T-helper 1 cell treated with Interleukin-12 subunit alpha and Interleukin-12 subunit beta and Interleukin-4 antibody, amounts not matched to agents 30 μg/mL and 1 μg/mL, for 36 hours (primary cell): ENCODE results near the gene DNAL1.

Source experiments
- H3K27ac Mint-ChIP-seq: one replicate; pipeline ENCODE4 v1.8.0; 2021; ENCODE audit warnings: mild to moderate bottlenecking, mixed read lengths
- H3K27me3 Mint-ChIP-seq: one replicate; pipeline ENCODE4 v1.8.0; 2021; ENCODE audit warnings: low read depth, mixed read lengths
- H3K36me3 Mint-ChIP-seq: one replicate; pipeline ENCODE4 v1.8.0; 2021; ENCODE audit warnings: low read depth, mixed read lengths
- H3K4me1 Mint-ChIP-seq: one replicate; pipeline ENCODE4 v1.8.0; 2021; ENCODE audit warnings: low read depth, mixed read lengths
- H3K4me3 Mint-ChIP-seq: one replicate; pipeline ENCODE4 v1.8.0; 2021; ENCODE audit warnings: mild to moderate bottlenecking, moderate library complexity, mixed read lengths
- H3K9me3 Mint-ChIP-seq: one replicate; pipeline ENCODE4 v1.8.0; 2021; ENCODE audit warnings: mixed read lengths

The DNAL1 gene

GRCh38 chr14:73644531-73645247 lies at the start of gene DNAL1:
Gene DNAL1, plus strand, starts transcription at chr14:73644986. Its CDS starts 54 bp downstream, at chr14:73645040.
- Mint-ChIP-seq H3K4me1 (peaks cover 12% of the 10 kb centered on the region), H3K4me3 (peak within 1 kb of the TSS; percentile 91), H3K27me3 (no peaks in the 10 kb centered on the region), H3K27ac (peak within 1 kb of the TSS; percentile 67), H3K36me3 (no peaks in the 10 kb centered on the region), H3K9me3 (no peaks in the 10 kb centered on the region)

- H3K4me3 Mint-ChIP-seq = no peak overlapping the region
These were observed 45.3 kb upstream of the DNAL1 start for GRCh38 chr14:73599499-73599898.

GRCh38 chr14:73602994-73603393 lies 41.8 kb upstream of the DNAL1 start:
- Mint-ChIP-seq H3K27ac (no peak overlapping the region), H3K9me3 (no peaks in the 10 kb centered on the region)

More at GRCh38 chr14:73599499-73599898, 45.3 kb upstream of the DNAL1 start:
- no peaks in the 10 kb centered on the region for H3K36me3 Mint-ChIP-seq
- no peak overlapping the region for H3K27ac Mint-ChIP-seq
- no peaks in the 10 kb centered on the region for H3K9me3 Mint-ChIP-seq
- H3K4me1 Mint-ChIP-seq = no peaks in the 10 kb centered on the region
- H3K27me3 Mint-ChIP-seq = peaks cover 7% of the 10 kb centered on the region

GRCh38 chr14:73606271-73606670 lies 38.5 kb upstream of the DNAL1 start:
- Mint-ChIP-seq H3K4me3 (no peak overlapping the region), H3K27me3 (no peaks in the 10 kb centered on the region), H3K4me1 (peaks cover 2% of the 10 kb centered on the region), H3K9me3 (peaks cover 3% of the 10 kb centered on the region), H3K27ac (no peak overlapping the region), H3K36me3 (no peaks in the 10 kb centered on the region)

More at GRCh38 chr14:73602994-73603393, 41.8 kb upstream of the DNAL1 start:
- H3K27me3 Mint-ChIP-seq = peaks cover 7% of the 10 kb centered on the region
- H3K4me1 Mint-ChIP-seq = peaks cover 2% of the 10 kb centered on the region
- H3K36me3 Mint-ChIP-seq = no peaks in the 10 kb centered on the region
- H3K4me3 Mint-ChIP-seq = no peak overlapping the region

GRCh38 chr14:73607241-73607640 lies 37.5 kb upstream of the DNAL1 start:
- no peak overlapping the region for H3K27ac Mint-ChIP-seq
- no peak overlapping the region for H3K4me3 Mint-ChIP-seq
- H3K9me3 Mint-ChIP-seq = peaks cover 4% of the 10 kb centered on the region
- H3K36me3 Mint-ChIP-seq = no peaks in the 10 kb centered on the region
- H3K4me1 Mint-ChIP-seq = peaks cover 2% of the 10 kb centered on the region
- no peaks in the 10 kb centered on the region for H3K27me3 Mint-ChIP-seq

GRCh38 chr14:73610687-73611086 lies 34.1 kb upstream of the DNAL1 start:
- no peaks in the 10 kb centered on the region for H3K36me3 Mint-ChIP-seq
- H3K4me3 Mint-ChIP-seq = no peak overlapping the region
- peaks cover 5% of the 10 kb centered on the region for H3K27me3 Mint-ChIP-seq
- peaks cover 4% of the 10 kb centered on the region for H3K9me3 Mint-ChIP-seq
- H3K4me1 Mint-ChIP-seq = peaks cover 3% of the 10 kb centered on the region
- H3K27ac Mint-ChIP-seq = no peak overlapping the region

GRCh38 chr14:73612339-73613045 lies 32.3 kb upstream of the DNAL1 start, which contains the start of gene ACOT6:
Gene ACOT6, plus strand, starts transcription at chr14:73612517. Its CDS starts 55 bp downstream, at chr14:73612572.
- peaks cover 1% of the 10 kb centered on the region for H3K4me1 Mint-ChIP-seq
- H3K36me3 Mint-ChIP-seq = no peaks in the 10 kb centered on the region
- peak within 1 kb of the TSS; percentile 82 for H3K4me3 Mint-ChIP-seq
- peaks cover 4% of the 10 kb centered on the region for H3K9me3 Mint-ChIP-seq
- peak within 1 kb of the TSS; percentile 55 for H3K27ac Mint-ChIP-seq
- H3K27me3 Mint-ChIP-seq = peaks cover 5% of the 10 kb centered on the region

GRCh38 chr14:73613046-73613383 lies 31.8 kb upstream of the DNAL1 start:
- Mint-ChIP-seq H3K27me3 (peaks cover 5% of the 10 kb centered on the region), H3K9me3 (peaks cover 4% of the 10 kb centered on the region), H3K27ac (peak overlapping the region; percentile 55), H3K36me3 (no peaks in the 10 kb centered on the region), H3K4me1 (peaks cover 1% of the 10 kb centered on the region), H3K4me3 (peak overlapping the region; percentile 82)

- Mint-ChIP-seq H3K36me3 (no peaks in the 10 kb centered on the region), H3K9me3 (peaks cover 4% of the 10 kb centered on the region), H3K27ac (no peak overlapping the region), H3K4me3 (peak overlapping the region; percentile 82), H3K27me3 (peaks cover 5% of the 10 kb centered on the region), H3K4me1 (peaks cover 1% of the 10 kb centered on the region)
These were observed 31.3 kb upstream of the DNAL1 start for GRCh38 chr14:73613419-73613963.

- Mint-ChIP-seq H3K9me3 (no peaks in the 10 kb centered on the region), H3K36me3 (no peaks in the 10 kb centered on the region), H3K4me1 (peaks cover 1% of the 10 kb centered on the region), H3K27me3 (peaks cover 5% of the 10 kb centered on the region), H3K4me3 (no peak overlapping the region), H3K27ac (no peak overlapping the region)
These were observed 28.0 kb upstream of the DNAL1 start for GRCh38 chr14:73616831-73617230.

- H3K4me1 Mint-ChIP-seq = no peaks in the 10 kb centered on the region
- H3K9me3 Mint-ChIP-seq = no peaks in the 10 kb centered on the region
- no peak overlapping the region for H3K27ac Mint-ChIP-seq
- no peaks in the 10 kb centered on the region for H3K27me3 Mint-ChIP-seq
- no peaks in the 10 kb centered on the region for H3K36me3 Mint-ChIP-seq
- no peak overlapping the region for H3K4me3 Mint-ChIP-seq
These were observed 25.3 kb upstream of the DNAL1 start for GRCh38 chr14:73619524-73619923.

GRCh38 chr14:73620268-73620667 lies 24.5 kb upstream of the DNAL1 start:
- no peak overlapping the region for H3K4me3 Mint-ChIP-seq
- no peaks in the 10 kb centered on the region for H3K27me3 Mint-ChIP-seq
- no peaks in the 10 kb centered on the region for H3K4me1 Mint-ChIP-seq
- H3K27ac Mint-ChIP-seq = no peak overlapping the region
- no peaks in the 10 kb centered on the region for H3K36me3 Mint-ChIP-seq
- H3K9me3 Mint-ChIP-seq = no peaks in the 10 kb centered on the region

GRCh38 chr14:73623504-73624054 lies 21.2 kb upstream of the DNAL1 start:
- Mint-ChIP-seq H3K27ac (no peak overlapping the region), H3K36me3 (no peaks in the 10 kb centered on the region), H3K27me3 (no peaks in the 10 kb centered on the region), H3K4me3 (no peak overlapping the region), H3K4me1 (no peaks in the 10 kb centered on the region), H3K9me3 (no peaks in the 10 kb centered on the region)

- H3K4me3 Mint-ChIP-seq = no peak overlapping the region
- H3K36me3 Mint-ChIP-seq = no peaks in the 10 kb centered on the region
- H3K4me1 Mint-ChIP-seq = no peaks in the 10 kb centered on the region
- no peak overlapping the region for H3K27ac Mint-ChIP-seq
- peaks cover 10% of the 10 kb centered on the region for H3K27me3 Mint-ChIP-seq
- no peaks in the 10 kb centered on the region for H3K9me3 Mint-ChIP-seq
These were observed 19.1 kb upstream of the DNAL1 start for GRCh38 chr14:73625706-73626105.
